GM12892 (cell line): ENCODE data around the gene AOAH.

ENCODE experiments used
- POLR2A ChIP-seq: IDR thresholded peaks from 2 replicates; pipeline ENCODE4 v1.6.1; 2011; ENCODE audit warnings: low read depth, low read length, control low read depth
- TAF1 ChIP-seq: IDR thresholded peaks from 2 replicates; pipeline ENCODE4 v1.6.1; 2011; ENCODE audit warnings: low read depth, mild to moderate bottlenecking, control low read depth, low read length, borderline replicate concordance

DNA sequence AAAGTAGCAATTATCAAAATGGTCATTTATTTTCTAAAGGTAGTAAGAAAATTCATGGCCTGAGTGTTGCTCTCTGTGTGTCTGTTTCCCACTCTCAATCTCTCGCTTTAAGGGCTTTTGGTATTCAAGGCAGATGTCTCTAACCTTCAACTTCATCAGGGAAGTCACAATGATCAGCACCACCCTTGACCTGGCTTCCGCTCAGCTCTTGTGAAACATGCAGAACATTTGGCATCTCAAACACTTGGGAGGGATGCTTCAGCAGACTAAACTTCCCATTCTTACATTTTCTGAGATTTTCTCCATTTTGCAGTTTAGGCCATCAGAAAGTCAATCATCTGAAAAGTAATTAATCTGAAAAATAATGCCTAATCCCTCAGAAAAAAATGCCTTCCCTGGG, 129.8 kb downstream of the AOAH start:
- TF ChIP-seq POLR2A, result no peak
- TF ChIP-seq TAF1, result no peak
